Endodermal cell (in vitro differentiated cells): ENCODE data around the gene ING5. TPM values are rescaled to one million over a fixed set of nuclear protein-coding genes. Genes with fewer than 3 reads are reported as not detected.

Experiments
- DNase-seq: peaks from one replicate; pipeline ENCODE4 v3.0.0-alpha.2; 2017
- H3K27ac ChIP-seq: 2 replicates; pipeline ENCODE4 v1.5.1; 2013; ENCODE audit warnings: mild to moderate bottlenecking, low read depth, low read length, moderate library complexity
- H3K27me3 ChIP-seq: 2 replicates; pipeline ENCODE4 v1.6.1; 2013; ENCODE audit warnings: mild to moderate bottlenecking, low read length, moderate library complexity; ENCODE audit not compliant: insufficient read depth, control insufficient read depth, poor library complexity, severe bottlenecking
- H3K36me3 ChIP-seq: 2 replicates; pipeline ENCODE4 v1.7.0; 2013; ENCODE audit warnings: mild to moderate bottlenecking, low read length, moderate library complexity; ENCODE audit not compliant: control insufficient read depth, insufficient read depth
- H3K4me1 ChIP-seq: one replicate; pipeline ENCODE4 v1.7.0; 2013; ENCODE audit warnings: low read length; ENCODE audit not compliant: control insufficient read depth, insufficient read depth
- H3K4me3 ChIP-seq: 2 replicates; pipeline ENCODE4 v1.5.1; 2013; ENCODE audit warnings: mild to moderate bottlenecking, low read length, moderate library complexity
- H3K9ac ChIP-seq: 2 replicates; pipeline ENCODE4 v1.6.1; 2013; ENCODE audit warnings: mild to moderate bottlenecking, low read length, moderate library complexity; ENCODE audit not compliant: poor library complexity, severe bottlenecking; ENCODE audit errors: extremely low read depth
- H3K9me3 ChIP-seq: 2 replicates; pipeline ENCODE4 v1.6.1; 2013; ENCODE audit warnings: mild to moderate bottlenecking, low read length, moderate library complexity; ENCODE audit not compliant: control insufficient read depth
- H3K27ac Mint-ChIP-seq: 2 replicates; pipeline ENCODE4 v1.8.0; 2020; ENCODE audit warnings: mixed read lengths
- H3K27me3 Mint-ChIP-seq: 2 replicates; pipeline ENCODE4 v1.8.0; 2021; ENCODE audit warnings: mild to moderate bottlenecking, mixed read lengths; ENCODE audit not compliant: insufficient read depth
- H3K36me3 Mint-ChIP-seq: 2 replicates; pipeline ENCODE4 v1.8.0; 2020; ENCODE audit warnings: low read depth, mixed read lengths
- H3K4me1 Mint-ChIP-seq: 2 replicates; pipeline ENCODE4 v1.8.0; 2020; ENCODE audit warnings: mixed read lengths
- H3K4me3 Mint-ChIP-seq: 2 replicates; pipeline ENCODE4 v1.8.0; 2020; ENCODE audit warnings: mild to moderate bottlenecking, moderate library complexity, mixed read lengths
- H3K9me3 Mint-ChIP-seq: 2 replicates; pipeline ENCODE4 v1.8.0; 2020; ENCODE audit warnings: mild to moderate bottlenecking, mixed read lengths
- WGBS, 2 experiments: methylation state at CpG; one replicate each; pipeline versions ENCODE4 v1.1.5 to v1.1.7; 2013; ENCODE audit warnings: missing lambda C conversion rate in 2 of 2, mixed read lengths in 1 of 2; ENCODE audit not compliant: insufficient coverage in 1 of 2, insufficient read length in 1 of 2; 5-methylcytosine and 5-hydroxymethylcytosine counted together
- total RNA-seq, 2 donors: library from RNA; stranded (reverse); fragmentation: NEBNext Ultra II Directional in 1 of 2; extraction: Animal tissue kit (Norgen Biotek cat#: 25700) in 1 of 2; gene quantifications; 2 replicates in 1 of 2; 3 replicates in 1 of 2; pipeline ENCODE4 v1.2.1, GENCODE V29; 2021
- TF ChIP-seq, protein P1 (sequence below): fragments of 200-600 bp; sonication (generic); conservative IDR thresholded peaks from 2 replicates; pipeline ENCODE4 v1.5.0; 2021; ENCODE audit warnings: antibody characterized with exemption, mild to moderate bottlenecking

The ING5 gene
- total RNA-seq, 2 donors from 2014 or later: 44.9 to 53.1 TPM

DNA sequence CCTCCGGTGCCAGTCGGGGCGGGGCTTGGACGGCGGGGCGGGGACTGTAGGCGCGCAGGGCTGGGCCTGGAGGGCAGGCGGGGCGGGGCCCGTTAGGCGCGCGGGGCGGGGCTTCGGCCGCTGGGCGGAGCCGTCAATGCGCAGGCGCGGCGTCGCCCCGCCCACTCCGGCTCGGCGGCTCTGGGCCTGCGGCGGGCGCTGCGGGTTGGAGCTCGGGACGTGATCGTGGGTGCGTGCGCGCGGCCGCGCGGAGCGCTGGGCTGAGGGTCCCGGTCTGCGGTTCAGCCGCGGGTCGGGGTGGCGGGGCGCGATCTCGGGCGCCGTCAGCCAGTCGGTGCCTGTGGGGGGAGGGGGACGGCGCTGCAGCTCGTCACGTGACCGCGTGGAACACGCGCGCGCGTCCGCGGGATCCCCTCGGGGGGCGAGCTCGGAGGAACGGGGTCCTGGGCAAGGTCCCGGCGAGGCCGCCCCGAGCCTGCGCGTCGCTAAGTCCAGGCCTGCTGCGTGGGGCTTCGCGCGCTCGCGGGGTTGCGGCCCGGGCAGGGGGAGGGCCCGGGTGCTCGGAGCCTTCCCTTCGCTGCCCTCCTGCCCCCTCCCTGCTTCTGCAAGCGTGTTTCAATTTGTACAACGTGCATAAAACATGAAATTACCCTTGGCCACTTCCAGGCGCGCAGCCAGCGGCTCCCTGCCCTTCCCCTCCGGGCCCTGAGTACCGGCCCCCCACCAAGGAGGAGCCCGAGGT lies 32.8 kb downstream of the ING5 start, which contains the start of gene D2HGDH:
TSS of gene D2HGDH (plus strand) at position 164 of the 742 bp plus-strand sequence. CDS start 595 bp downstream, outside the sequence.
- Mint-ChIP-seq H3K27me3 (peaks cover 9% of the 10 kb centered on the region), H3K4me1 (no peaks in the 10 kb centered on the region), H3K27ac (no peak within 1 kb of the TSS), H3K9me3 (no peaks in the 10 kb centered on the region), H3K36me3 (peaks cover 6% of the 10 kb centered on the region), H3K4me3 (peak within 1 kb of the TSS; percentile 71)
- Histone ChIP-seq H3K36me3 (no peaks in the 10 kb centered on the region), H3K4me1 (no peaks in the 10 kb centered on the region), H3K9me3 (no peaks in the 10 kb centered on the region), H3K4me3 (peak within 1 kb of the TSS; percentile 83), H3K27me3 (no peaks in the 10 kb centered on the region), H3K9ac (peak within 1 kb of the TSS; percentile 78), H3K27ac (peak within 1 kb of the TSS; percentile 24)
- TF ChIP-seq, protein P1, sequence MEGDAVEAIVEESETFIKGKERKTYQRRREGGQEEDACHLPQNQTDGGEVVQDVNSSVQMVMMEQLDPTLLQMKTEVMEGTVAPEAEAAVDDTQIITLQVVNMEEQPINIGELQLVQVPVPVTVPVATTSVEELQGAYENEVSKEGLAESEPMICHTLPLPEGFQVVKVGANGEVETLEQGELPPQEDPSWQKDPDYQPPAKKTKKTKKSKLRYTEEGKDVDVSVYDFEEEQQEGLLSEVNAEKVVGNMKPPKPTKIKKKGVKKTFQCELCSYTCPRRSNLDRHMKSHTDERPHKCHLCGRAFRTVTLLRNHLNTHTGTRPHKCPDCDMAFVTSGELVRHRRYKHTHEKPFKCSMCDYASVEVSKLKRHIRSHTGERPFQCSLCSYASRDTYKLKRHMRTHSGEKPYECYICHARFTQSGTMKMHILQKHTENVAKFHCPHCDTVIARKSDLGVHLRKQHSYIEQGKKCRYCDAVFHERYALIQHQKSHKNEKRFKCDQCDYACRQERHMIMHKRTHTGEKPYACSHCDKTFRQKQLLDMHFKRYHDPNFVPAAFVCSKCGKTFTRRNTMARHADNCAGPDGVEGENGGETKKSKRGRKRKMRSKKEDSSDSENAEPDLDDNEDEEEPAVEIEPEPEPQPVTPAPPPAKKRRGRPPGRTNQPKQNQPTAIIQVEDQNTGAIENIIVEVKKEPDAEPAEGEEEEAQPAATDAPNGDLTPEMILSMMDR: no peak
- WGBS, 2 experiments: 0% methylated on average over 28 to 98 of the region's 98 CpGs
- peak; percentile 98 for DNase-seq

DNA sequence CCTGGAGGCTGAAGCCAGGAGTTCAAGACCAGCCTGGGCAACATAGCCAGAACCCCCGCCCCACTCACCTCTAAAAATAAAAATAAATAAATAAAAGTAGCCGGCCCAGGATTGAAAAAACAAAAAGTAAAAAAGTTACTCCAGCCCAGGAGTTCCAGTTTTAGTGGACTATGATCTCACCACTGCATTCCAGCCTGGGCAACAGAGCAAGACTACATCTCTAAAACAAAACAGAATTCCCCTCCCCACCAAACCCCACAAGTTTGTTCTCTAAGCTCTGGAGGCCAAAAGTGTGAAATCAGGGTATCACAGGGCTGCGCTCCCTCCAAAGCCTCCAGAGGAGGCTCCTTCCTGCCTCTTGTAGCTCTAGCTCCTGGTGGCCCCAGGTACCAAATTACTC lies 34.3 kb downstream of the ING5 start:
- H3K9ac ChIP-seq: no peak overlapping the region
- WGBS, 2 experiments: 91 to 100% methylated on average over 2 to 3 of the region's 3 CpGs
- TF ChIP-seq, protein P1: no peak
- H3K4me1 ChIP-seq: no peaks in the 10 kb centered on the region
- H3K9me3 ChIP-seq: no peaks in the 10 kb centered on the region
- H3K36me3 Mint-ChIP-seq: peaks cover 6% of the 10 kb centered on the region
- no peaks in the 10 kb centered on the region for H3K27me3 ChIP-seq
- no peaks in the 10 kb centered on the region for H3K4me1 Mint-ChIP-seq
- H3K4me3 Mint-ChIP-seq: peak overlapping the region; percentile 71
- no peak overlapping the region for H3K27ac ChIP-seq
- H3K27ac Mint-ChIP-seq: no peak overlapping the region
- DNase-seq: no peak
- no peaks in the 10 kb centered on the region for H3K36me3 ChIP-seq
- H3K4me3 ChIP-seq: no peak overlapping the region
- H3K27me3 Mint-ChIP-seq: peaks cover 9% of the 10 kb centered on the region
- no peaks in the 10 kb centered on the region for H3K9me3 Mint-ChIP-seq

DNA sequence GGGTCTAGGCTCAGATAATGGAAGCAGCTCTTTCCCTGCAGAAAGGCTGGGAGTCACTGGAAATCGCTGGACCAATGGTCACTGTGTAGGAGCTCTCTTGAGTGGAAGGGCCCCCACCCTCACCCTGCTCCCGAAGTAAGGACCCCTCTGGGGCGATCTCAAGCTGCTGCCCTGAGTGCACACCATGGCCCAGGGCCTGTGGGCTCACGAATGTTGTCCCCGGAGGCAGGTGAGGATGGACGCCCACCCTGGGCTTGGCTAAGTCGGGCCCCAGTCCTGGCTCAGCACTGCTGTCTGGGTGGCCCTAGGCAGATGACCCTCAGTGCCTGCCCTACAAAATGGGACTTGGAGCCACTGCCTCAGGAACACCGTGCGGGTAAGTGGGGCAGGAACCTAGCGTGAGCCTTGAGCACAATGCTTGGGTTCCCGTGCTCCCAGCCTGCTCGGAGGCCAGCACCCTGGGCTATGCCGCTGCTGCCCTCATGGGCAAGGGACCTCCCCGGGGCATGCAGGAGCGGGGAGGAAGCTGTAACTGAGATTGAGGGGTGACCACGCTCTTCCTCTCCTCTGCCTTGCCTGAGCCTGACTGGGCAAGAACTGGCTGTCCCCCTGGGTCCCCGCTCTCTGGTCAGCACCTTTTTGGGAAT lies 36.3 kb downstream of the ING5 start:
- Mint-ChIP-seq H3K36me3 (peaks cover 8% of the 10 kb centered on the region), H3K27me3 (peaks cover 6% of the 10 kb centered on the region), H3K4me1 (no peaks in the 10 kb centered on the region), H3K27ac (no peak overlapping the region), H3K4me3 (no peak overlapping the region), H3K9me3 (no peaks in the 10 kb centered on the region)
- WGBS, 2 experiments: 93 to 94% methylated on average over 13 to 17 of the region's 17 CpGs
- H3K27me3 ChIP-seq: no peaks in the 10 kb centered on the region
- H3K4me1 ChIP-seq: no peaks in the 10 kb centered on the region
- H3K36me3 ChIP-seq: no peaks in the 10 kb centered on the region
- no peak overlapping the region for H3K9ac ChIP-seq
- H3K9me3 ChIP-seq: no peaks in the 10 kb centered on the region
- TF ChIP-seq, protein P1: no peak
- H3K27ac ChIP-seq: no peak overlapping the region
- H3K4me3 ChIP-seq: no peak overlapping the region
- no peak for DNase-seq
